Stomach smooth muscle (tissue), 2 donors: ENCODE data around the gene UFSP2.
A peak's percentile ranks its signal among the peaks of the same experiment; 100 is the strongest.

Experiments used
- H3K27ac ChIP-seq: one replicate; pipeline ENCODE4 v1.7.0; 2013; ENCODE audit warnings: mild to moderate bottlenecking, low read length, inconsistent platforms
- H3K27me3 ChIP-seq, 2 donors: one replicate each; pipeline ENCODE4 v1.7.0; 2013; ENCODE audit warnings: low read length in 2 of 2; ENCODE audit not compliant: insufficient read depth in 2 of 2, control insufficient read depth in 1 of 2
- H3K36me3 ChIP-seq, 2 donors: one replicate each; pipeline ENCODE4 v1.7.0; 2013; ENCODE audit warnings: low read length in 2 of 2; ENCODE audit not compliant: control insufficient read depth in 2 of 2, insufficient read depth in 2 of 2
- H3K4me1 ChIP-seq: one replicate; pipeline ENCODE4 v1.7.0; 2013; ENCODE audit warnings: low read length; ENCODE audit not compliant: control insufficient read depth, insufficient read depth
- H3K4me3 ChIP-seq, 2 donors: one replicate each; pipeline ENCODE4 v1.7.0; 2013; ENCODE audit warnings: low read length in 2 of 2
- H3K9ac ChIP-seq, 2 donors: one replicate each; pipeline ENCODE4 v1.7.0; 2013; ENCODE audit warnings: low read length in 2 of 2, mild to moderate bottlenecking in 1 of 2
- H3K9me3 ChIP-seq, 2 donors: one replicate each; pipeline ENCODE4 v1.7.0; 2013; ENCODE audit warnings: low read length in 2 of 2; ENCODE audit not compliant: control insufficient read depth in 2 of 2
- donor health status: healthy.
- donor health status: Pancreatic carcinoma.

UFSP2 gene, protein sequence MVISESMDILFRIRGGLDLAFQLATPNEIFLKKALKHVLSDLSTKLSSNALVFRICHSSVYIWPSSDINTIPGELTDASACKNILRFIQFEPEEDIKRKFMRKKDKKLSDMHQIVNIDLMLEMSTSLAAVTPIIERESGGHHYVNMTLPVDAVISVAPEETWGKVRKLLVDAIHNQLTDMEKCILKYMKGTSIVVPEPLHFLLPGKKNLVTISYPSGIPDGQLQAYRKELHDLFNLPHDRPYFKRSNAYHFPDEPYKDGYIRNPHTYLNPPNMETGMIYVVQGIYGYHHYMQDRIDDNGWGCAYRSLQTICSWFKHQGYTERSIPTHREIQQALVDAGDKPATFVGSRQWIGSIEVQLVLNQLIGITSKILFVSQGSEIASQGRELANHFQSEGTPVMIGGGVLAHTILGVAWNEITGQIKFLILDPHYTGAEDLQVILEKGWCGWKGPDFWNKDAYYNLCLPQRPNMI

DNA sequence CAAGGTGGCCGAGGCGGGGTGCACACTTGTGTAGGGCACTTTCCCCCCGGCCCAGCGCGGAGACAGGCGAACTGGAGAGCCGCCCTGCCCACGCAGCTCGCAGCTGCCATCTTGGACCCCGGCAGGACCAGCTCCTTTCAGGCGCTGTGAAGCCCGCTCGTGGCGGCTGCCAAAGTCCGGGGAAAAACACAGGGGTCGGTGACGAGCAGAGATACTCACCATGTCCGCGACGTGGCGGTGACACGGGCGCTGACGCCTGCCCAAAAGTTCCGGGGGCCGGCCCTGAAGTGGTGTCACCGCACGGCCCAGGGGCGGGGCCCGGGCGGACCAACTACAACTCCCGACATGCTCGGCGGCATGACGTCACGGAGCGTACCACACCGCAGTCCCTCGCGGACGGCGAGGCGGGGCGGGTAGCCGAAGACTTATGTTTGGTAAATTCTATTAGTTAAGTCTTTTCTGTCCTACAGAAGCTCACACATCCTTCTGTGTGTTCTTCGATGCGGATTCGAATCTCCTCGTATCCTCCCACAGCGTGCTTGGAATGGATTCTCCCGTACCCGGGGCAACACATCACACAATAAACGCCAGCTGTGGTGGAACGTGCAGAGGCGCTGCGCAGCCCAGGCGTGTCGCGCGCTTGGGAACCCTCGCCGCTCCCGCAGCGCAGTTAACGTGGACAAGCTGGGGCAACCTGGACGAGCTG is at the start of gene UFSP2:
TSS of gene UFSP2 (minus strand) at position 318 of the 706 bp plus-strand sequence. CDS start at position 222, 96 bp downstream.
- peak within 1 kb of the TSS; percentile 98 for H3K27ac ChIP-seq
- H3K36me3 ChIP-seq = peaks cover 4 to 5% of the 10 kb centered on the region in 2 donors
- no peaks in the 10 kb centered on the region for H3K9me3 ChIP-seq
- no peaks in the 10 kb centered on the region for H3K27me3 ChIP-seq
- H3K9ac ChIP-seq = peak within 1 kb of the TSS; percentile 80 to 100
- H3K4me3 ChIP-seq = peak within 1 kb of the TSS; percentile 96 to 98
- H3K4me1 ChIP-seq = peaks cover 18% of the 10 kb centered on the region

DNA sequence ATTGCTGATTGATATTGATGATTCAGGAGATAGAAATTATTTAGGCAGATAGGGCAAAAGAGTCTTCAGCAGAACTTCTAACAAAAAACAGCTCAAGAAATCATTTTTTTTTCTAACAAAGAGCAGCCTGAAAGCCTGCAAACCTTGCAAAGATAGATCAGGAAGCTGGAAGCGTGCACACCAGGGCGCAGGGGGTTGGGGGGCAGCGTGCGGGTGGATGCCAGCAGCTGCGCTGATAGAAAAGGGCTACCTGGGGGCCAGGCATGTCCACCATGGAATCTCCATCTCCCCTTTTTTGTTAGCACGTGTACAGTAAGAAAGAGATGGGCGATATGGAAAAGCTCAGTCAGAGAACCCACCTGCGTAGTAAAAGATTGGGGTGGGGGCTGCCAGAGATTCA is 47.5 kb upstream of the UFSP2 start:
- Histone ChIP-seq H3K36me3 (no peaks in the 10 kb centered on the region), H3K27me3 (no peaks in the 10 kb centered on the region), H3K27ac (no peak overlapping the region), H3K4me1 (peaks cover 4% of the 10 kb centered on the region), H3K9ac (no peak overlapping the region), H3K9me3 (no peaks in the 10 kb centered on the region), H3K4me3 (no peak overlapping the region)

DNA sequence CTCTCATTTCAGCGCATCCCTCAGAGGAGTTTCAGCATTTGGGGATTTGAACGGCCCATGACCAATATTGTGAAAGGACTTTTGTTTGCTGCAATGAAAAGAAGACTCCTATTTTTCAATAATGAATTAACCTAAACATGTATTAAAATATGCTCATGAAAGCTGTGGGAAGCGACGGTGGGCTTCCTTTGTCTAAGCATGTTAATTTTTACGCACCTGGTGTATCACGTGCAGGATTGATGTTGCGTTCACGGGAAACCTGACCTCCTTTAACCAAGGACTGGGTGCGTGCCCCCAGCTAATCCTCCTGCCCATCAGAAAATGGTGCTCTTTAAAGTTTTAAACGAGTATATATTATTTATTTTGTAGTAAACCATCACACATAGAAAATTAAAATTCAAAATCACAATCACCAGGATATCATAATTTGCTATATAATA is 46.4 kb upstream of the UFSP2 start:
- Histone ChIP-seq H3K9ac (peak overlapping the region; percentile 73 to 79), H3K4me1 (peaks cover 4% of the 10 kb centered on the region), H3K9me3 (no peaks in the 10 kb centered on the region), H3K27ac (no peak overlapping the region), H3K4me3 (peak overlapping the region; percentile 73 to 83), H3K36me3 (no peaks in the 10 kb centered on the region), H3K27me3 (no peaks in the 10 kb centered on the region)

DNA sequence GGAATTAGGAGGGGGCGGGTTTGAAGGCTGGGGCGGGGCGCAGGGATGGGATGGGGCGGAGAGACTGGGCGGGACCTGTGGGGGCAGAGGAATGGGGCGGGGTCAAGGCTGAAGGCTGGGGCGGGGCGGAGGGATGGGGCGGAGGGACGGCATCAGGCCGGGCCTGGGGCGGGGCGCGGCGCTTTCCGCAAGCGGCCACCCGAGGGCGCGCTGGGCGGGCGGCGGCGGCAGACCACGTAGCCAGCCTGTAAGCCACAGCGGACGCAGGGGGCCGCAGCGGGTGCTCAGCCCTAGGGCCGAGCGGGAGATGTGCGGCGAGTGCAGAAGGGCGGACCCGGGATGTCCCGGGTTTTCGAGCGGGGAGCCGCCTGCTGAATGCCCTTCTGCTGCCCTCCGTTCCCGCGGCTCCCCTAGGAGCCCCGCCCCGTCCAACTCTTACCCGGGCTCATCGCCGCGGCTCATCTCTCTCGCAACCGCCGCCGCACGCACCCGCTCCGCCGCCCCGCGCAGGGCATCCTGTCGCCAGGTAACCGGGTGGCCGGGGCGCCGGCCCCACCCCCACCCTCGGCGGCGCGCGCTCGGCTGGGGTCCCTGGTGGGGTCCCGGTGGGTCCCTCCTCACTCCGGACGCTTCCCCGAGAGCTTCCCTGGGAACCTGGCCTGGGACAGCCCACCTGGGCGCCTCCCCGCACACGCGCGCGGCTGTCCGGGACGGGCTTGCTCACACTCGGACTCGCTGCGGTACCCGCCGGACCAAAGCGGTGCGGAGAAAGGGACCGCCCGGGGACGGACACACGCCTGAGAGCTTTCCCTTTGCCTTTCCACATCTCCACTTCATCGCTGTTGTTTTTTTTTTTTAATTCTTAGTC is 45.7 kb upstream of the UFSP2 start, which contains the start of gene CCDC110:
TSS of gene CCDC110 (minus strand) at position 499 of the 868 bp plus-strand sequence. CDS start at position 449, 50 bp downstream.
- H3K4me1 ChIP-seq = peaks cover 4% of the 10 kb centered on the region
- H3K27me3 ChIP-seq = no peaks in the 10 kb centered on the region
- H3K4me3 ChIP-seq = peak within 1 kb of the TSS; percentile 96 to 97
- H3K36me3 ChIP-seq = no peaks in the 10 kb centered on the region
- peak within 1 kb of the TSS; percentile 77 to 92 for H3K9ac ChIP-seq
- no peaks in the 10 kb centered on the region for H3K9me3 ChIP-seq
- H3K27ac ChIP-seq = peak within 1 kb of the TSS; percentile 49

DNA sequence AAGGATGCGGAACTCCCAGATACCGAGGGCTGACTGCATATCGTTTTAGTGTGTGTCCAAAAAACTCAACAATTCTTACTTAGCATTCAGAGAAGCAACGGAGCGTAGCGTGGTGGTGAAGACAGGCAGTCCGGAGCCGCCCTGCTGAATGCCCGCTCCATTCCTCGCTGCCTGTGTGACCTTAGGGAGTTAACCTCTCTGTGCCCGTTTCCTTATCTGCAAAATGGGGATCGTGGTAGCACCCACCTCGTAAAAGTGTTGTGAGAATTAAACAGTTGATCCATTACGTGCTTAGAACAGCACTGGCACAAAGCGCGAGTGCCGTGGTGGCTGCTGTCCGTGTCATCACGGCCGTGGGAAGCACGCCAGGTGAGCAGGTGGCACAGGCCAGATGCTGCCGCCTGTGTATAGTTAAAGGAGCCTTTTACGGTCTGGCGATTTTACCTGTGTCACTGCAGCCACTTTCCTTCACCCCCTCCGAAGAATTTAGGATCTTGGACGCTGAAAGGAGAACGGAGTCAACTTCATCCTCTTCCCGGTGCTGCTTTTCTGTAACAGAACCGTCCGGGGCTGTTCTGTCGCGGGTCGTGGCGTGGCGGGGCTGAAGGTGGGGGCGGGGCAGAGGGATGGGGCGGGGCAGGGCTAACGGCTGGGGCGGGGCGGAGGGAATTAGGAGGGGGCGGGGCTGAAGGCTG is 44.9 kb upstream of the UFSP2 start:
- Histone ChIP-seq H3K9me3 (no peaks in the 10 kb centered on the region), H3K27ac (peak overlapping the region; percentile 49), H3K4me3 (peak overlapping the region; percentile 96 to 97), H3K9ac (peak overlapping the region; percentile 77 to 92), H3K36me3 (no peaks in the 10 kb centered on the region), H3K4me1 (peaks cover 4% of the 10 kb centered on the region), H3K27me3 (no peaks in the 10 kb centered on the region)

DNA sequence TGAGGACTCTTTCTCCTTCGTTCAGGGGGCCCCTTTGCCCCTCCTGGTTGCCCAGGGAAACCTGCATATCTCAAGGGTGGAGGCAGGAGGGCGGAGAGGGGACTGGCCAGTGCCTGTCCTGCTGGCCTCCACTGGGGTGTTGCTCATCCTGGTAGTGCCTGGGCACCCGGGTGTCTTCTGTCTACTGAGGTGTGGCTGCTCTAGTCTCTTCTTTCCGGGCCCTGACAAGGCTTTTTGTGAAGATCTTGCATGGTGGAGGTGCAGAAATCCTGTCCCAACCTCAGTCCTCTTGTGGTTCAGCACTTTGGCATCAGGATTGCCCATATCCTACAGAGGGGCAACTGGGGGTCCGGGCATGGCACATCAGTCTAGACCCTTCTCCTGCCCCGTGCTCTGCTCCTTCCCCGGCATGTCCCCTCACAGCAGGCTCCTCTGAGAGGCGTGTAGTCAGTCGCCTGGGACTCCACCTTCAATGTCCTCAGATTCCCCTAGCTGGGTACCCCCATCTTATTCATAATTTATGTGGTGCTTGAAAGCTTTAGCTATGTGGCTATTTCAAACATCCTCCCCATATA is 43.9 kb upstream of the UFSP2 start:
- no peak overlapping the region for H3K27ac ChIP-seq
- no peaks in the 10 kb centered on the region for H3K9me3 ChIP-seq
- no peak overlapping the region for H3K4me3 ChIP-seq
- H3K4me1 ChIP-seq = peaks cover 4% of the 10 kb centered on the region
- H3K9ac ChIP-seq = no peak overlapping the region
- no peaks in the 10 kb centered on the region for H3K36me3 ChIP-seq
- no peaks in the 10 kb centered on the region for H3K27me3 ChIP-seq

DNA sequence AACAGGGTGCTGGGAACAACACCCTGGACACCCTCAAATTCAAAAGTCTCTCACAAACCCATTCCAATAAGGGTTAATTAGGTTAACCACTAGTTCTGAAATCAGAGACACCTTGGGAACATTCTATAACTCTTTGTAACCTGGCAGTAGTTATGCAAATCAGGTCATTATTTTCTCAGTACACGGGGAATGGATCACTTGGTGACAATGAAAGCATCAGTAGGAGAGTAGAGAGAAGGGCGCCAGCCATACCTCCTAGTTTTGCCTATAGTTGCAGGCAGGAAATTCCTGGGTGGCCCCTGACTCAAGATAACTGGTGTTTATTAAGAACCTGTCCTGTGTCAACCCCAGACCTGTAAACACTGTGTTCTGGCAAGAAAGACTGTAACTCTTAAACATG is 43.2 kb upstream of the UFSP2 start:
- H3K27ac ChIP-seq = no peak overlapping the region
- no peaks in the 10 kb centered on the region for H3K27me3 ChIP-seq
- no peak overlapping the region for H3K4me3 ChIP-seq
- H3K4me1 ChIP-seq = peaks cover 4% of the 10 kb centered on the region
- no peak overlapping the region for H3K9ac ChIP-seq
- H3K36me3 ChIP-seq = no peaks in the 10 kb centered on the region
- H3K9me3 ChIP-seq = no peaks in the 10 kb centered on the region

DNA sequence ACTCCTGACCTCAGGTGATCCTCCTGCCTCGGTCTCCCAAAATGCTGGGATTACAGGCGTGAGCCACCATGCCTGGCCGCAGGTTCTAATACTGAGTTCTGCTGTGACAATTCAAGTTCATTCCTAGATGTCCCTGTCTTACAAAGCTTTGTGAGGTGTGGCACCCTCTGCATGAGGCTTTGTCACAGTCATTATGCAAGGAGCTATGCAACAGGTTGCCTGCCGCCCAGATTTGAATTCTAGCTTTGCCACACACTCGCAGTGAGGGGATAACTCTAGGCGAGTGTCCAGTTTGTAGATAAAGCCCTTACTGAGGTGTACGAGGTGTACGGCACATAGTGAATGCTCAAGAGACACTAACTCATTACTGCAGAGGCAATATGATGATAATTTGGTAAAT is 42.2 kb upstream of the UFSP2 start:
- H3K36me3 ChIP-seq = no peaks in the 10 kb centered on the region
- no peak overlapping the region for H3K4me3 ChIP-seq
- no peak overlapping the region for H3K27ac ChIP-seq
- no peak overlapping the region for H3K9ac ChIP-seq
- H3K9me3 ChIP-seq = no peaks in the 10 kb centered on the region
- no peaks in the 10 kb centered on the region for H3K27me3 ChIP-seq
- H3K4me1 ChIP-seq = peaks cover 4% of the 10 kb centered on the region

DNA sequence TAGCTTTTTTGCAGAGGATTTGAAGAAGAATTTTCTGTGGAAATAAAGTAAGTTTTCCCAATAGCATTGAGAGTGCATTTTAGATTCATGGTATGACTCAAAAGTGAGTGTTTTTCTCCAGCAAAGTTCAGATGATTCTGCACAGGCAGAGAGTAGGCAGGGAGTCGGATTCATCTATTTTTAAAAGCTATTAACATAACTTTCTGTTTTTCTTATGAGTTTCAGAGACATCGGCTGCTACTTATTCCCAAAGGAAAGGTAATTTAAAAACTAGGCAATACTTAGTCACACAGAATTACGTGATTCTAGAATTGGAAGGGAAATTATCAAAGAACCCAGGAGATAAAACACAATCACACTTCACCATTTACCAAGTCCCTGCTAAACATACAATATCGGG is 41.3 kb upstream of the UFSP2 start:
- no peaks in the 10 kb centered on the region for H3K36me3 ChIP-seq
- H3K4me3 ChIP-seq = no peak overlapping the region
- H3K9ac ChIP-seq = no peak overlapping the region
- no peak overlapping the region for H3K27ac ChIP-seq
- H3K9me3 ChIP-seq = no peaks in the 10 kb centered on the region
- H3K27me3 ChIP-seq = no peaks in the 10 kb centered on the region
- peaks cover 4% of the 10 kb centered on the region for H3K4me1 ChIP-seq
